GM19035 (cell line): ENCODE results near the gene CARD16.

Experiments
- ATAC-seq: cut with Tn5 transposase; IDR thresholded peaks from one replicate; pipeline ENCODE4 v1.9.1; 2021; ENCODE audit not compliant: unreplicated experiment

Gene CARD16

DNA sequence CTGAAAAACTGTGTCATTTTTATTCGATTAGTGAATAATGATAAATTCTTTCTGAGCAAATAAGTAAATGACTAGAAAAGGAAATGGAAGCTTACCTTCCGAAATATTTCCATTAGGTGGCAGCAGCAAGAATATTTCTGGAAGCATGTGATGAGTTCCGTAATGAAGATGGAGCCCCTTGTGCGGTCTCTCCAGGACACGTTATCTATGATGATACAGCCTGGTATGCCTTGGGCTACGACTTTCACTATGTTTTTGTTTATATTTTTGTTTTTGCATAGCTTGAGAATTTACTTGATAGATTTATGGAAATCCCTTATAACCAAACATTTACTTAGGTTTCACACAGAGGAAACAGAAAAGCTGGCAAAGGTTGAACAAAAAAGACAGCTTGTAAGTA lies 47.8 kb downstream of the CARD16 start:
- ATAC-seq = no peak

DNA sequence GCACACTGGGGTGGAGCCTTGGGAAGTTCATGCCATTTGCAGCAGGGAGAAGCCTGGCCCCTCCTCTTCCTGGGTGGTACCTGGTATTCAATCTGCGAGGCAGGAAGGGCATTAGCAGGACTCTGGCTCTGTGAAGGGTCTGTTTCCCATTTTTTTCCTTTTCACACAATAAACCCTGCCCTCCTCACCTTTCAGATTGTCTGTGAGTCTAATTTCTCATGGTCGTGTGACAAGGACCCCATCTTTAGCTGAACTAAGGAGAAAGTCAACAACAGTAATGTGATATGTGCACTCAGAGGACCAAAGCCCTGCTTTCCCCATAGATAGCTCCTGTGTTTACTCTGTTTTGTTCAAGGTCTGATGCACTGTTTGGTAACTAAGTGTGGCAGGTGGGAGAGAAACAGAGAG lies 50.1 kb downstream of the CARD16 start:
- ATAC-seq = no peak

DNA sequence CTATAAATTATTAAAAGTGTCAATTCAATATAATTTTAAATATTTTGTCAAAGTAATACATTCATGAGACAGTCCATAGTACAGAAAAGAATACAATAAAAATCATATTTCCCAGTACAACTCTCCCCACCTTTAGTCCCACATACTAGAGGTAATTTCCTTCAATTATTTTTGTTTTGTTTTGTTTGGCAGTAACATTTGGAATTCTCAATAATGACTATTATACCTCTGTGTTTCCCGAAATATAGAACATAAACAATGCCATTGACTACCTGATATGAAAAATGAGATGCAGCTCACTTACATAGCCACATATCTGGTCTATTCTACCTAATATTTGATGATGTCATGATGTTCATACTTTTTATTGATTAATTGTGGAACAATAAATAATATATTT lies 52.4 kb downstream of the CARD16 start:
- no peak for ATAC-seq

DNA sequence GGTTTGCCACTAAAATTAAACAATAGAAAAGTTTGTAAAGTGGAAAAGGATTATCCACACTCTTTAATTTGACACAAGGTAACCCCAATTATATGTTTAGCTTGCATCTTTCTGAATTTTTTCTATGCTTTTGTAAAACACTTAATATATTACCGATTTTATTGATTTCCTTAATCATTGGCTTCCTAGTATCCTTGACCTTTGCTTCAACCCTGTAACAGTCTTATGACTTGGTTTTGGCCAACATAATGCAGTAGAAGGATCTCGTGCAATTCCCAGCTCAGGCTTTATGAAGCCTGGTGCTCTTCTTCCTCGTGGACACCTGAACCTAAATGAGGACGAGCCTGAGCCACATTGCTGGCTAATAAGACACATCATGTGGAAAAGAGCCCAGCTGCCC lies 53.1 kb downstream of the CARD16 start:
- no peak for ATAC-seq
